SU-DHL-6 (cell line): ENCODE measurements around the gene CRISP2.
"Not testable (repeated sequence)": the region's sequence is repeated elsewhere in the genome, so short reads cannot be mapped to it uniquely, and the experiment has no call there.

Source experiments
- H2AFZ ChIP-seq: fragments of 200-600 bp; sonication (generic); 2 replicates; pipeline ENCODE4 v1.6.1; 2014; ENCODE audit warnings: low read depth, mild to moderate bottlenecking, moderate library complexity, mixed read lengths, antibody characterized with exemption, low read length; ENCODE audit not compliant: severe bottlenecking
- H3F3A ChIP-seq: fragments of 200-600 bp; shearing (Covaris generic); 2 replicates; pipeline ENCODE4 v1.6.0; 2016; ENCODE audit warnings: antibody characterized with exemption, mild to moderate bottlenecking; ENCODE audit not compliant: insufficient read depth
- H3K27ac ChIP-seq: fragments of 200-600 bp; sonication (generic); 2 replicates; pipeline ENCODE4 v1.5.1; 2016; ENCODE audit warnings: low read depth, mild to moderate bottlenecking, low read length, moderate library complexity, mixed read lengths
- H3K27me3 ChIP-seq: fragments of 200-600 bp; sonication (generic), shearing (Covaris generic); 2 replicates; pipeline ENCODE4 v1.6.0; 2014; ENCODE audit warnings: mild to moderate bottlenecking, low read length
- H3K36me3 ChIP-seq: fragments of 200-600 bp; sonication (generic); 2 replicates; pipeline ENCODE4 v1.6.1; 2014; ENCODE audit warnings: mild to moderate bottlenecking, low read length, mixed read lengths
- H3K4me2 ChIP-seq: fragments of 300-600, 200-600 bp; shearing (Covaris generic), sonication (generic); 2 replicates; pipeline ENCODE4 v1.6.0; 2014; ENCODE audit warnings: low read length, low read depth, mild to moderate bottlenecking; ENCODE audit not compliant: poor library complexity, severe bottlenecking
- H3K4me3 ChIP-seq: fragments of 200-600 bp; sonication (generic); 2 replicates; pipeline ENCODE4 v1.5.1; 2014; ENCODE audit warnings: antibody characterized with exemption, low read length, mild to moderate bottlenecking, mixed read lengths; ENCODE audit not compliant: insufficient read depth, poor library complexity, severe bottlenecking
- H3K79me2 ChIP-seq: fragments of 200-600 bp; sonication (generic); 2 replicates; pipeline ENCODE4 v1.6.1; 2014; ENCODE audit warnings: mild to moderate bottlenecking, low read length, moderate library complexity; ENCODE audit not compliant: insufficient read depth
- H3K9ac ChIP-seq: fragments of 200-600 bp; sonication (generic); 2 replicates; pipeline ENCODE4 v1.7.0; 2014; ENCODE audit warnings: mild to moderate bottlenecking, low read length
- H3K9me2 ChIP-seq: fragments of 200-600 bp; sonication (generic); replicated peaks from 2 replicates; pipeline ENCODE4 v1.6.1; 2014; ENCODE audit warnings: low read length; ENCODE audit not compliant: insufficient read depth
- H3K9me3 ChIP-seq: fragments of 200-600 bp; sonication (generic); 2 replicates; pipeline ENCODE4 v1.6.1; 2014; ENCODE audit warnings: low read length, mixed read lengths; ENCODE audit not compliant: insufficient read depth
- H4K20me1 ChIP-seq: fragments of 200-600 bp; sonication (generic); 2 replicates; pipeline ENCODE4 v1.6.1; 2014; ENCODE audit warnings: low read depth, mild to moderate bottlenecking, antibody characterized with exemption, low read length, moderate library complexity, mixed read lengths
- CTCF ChIP-seq: fragments of 200-600 bp; sonication (generic); IDR thresholded peaks from one replicate; pipeline ENCODE4 v1.5.1; 2017; ENCODE audit warnings: antibody characterized with exemption, mild to moderate bottlenecking, low read length, moderate library complexity; ENCODE audit not compliant: insufficient read depth, poor library complexity, severe bottlenecking
- EZH2phosphoT487 ChIP-seq: fragments of 200-600 bp; sonication (generic), shearing (Covaris generic); conservative IDR thresholded peaks from 2 replicates; pipeline ENCODE4 v1.6.1; 2018; ENCODE audit warnings: mild to moderate bottlenecking, antibody characterized with exemption, low read length, moderate library complexity, mixed read lengths

Gene CRISP2

GRCh38 chr6:49666930-49667757 lies 46.2 kb downstream of the CRISP2 start:
- H4K20me1 ChIP-seq, result no peaks in the 10 kb centered on the region
- no peaks in the 10 kb centered on the region for H3F3A ChIP-seq
- no peak overlapping the region for H3K27ac ChIP-seq
- no peaks in the 10 kb centered on the region for H3K9me3 ChIP-seq
- no peaks in the 10 kb centered on the region for H3K79me2 ChIP-seq
- no peak overlapping the region for H3K9ac ChIP-seq
- H3K4me3 ChIP-seq, result no peak overlapping the region
- H2AFZ ChIP-seq, result no peak overlapping the region
- no peaks in the 10 kb centered on the region; the same call in 1 of the 2 replicates for H3K27me3 ChIP-seq
- H3K9me2 ChIP-seq, result no peaks in the 10 kb centered on the region
- TF ChIP-seq EZH2phosphoT487 (no peak), CTCF (no peak)
- no peaks in the 10 kb centered on the region for H3K36me3 ChIP-seq
- H3K4me2 ChIP-seq, result no peak overlapping the region

GRCh38 chr6:49666480-49666879 lies 46.9 kb downstream of the CRISP2 start:
- Histone ChIP-seq H3K9me2 (no peaks in the 10 kb centered on the region), H3F3A (no peaks in the 10 kb centered on the region), H3K9ac (no peak overlapping the region), H4K20me1 (no peaks in the 10 kb centered on the region), H2AFZ (no peak overlapping the region), H3K4me2 (no peak overlapping the region), H3K9me3 (no peaks in the 10 kb centered on the region), H3K79me2 (no peaks in the 10 kb centered on the region), H3K4me3 (no peak overlapping the region), H3K27ac (no peak overlapping the region), H3K36me3 (no peaks in the 10 kb centered on the region), H3K27me3 (no peaks in the 10 kb centered on the region; the same call in 1 of the 2 replicates)
- no peak for TF ChIP-seq CTCF
- TF ChIP-seq EZH2phosphoT487, result no peak

- Histone ChIP-seq H3K36me3 (no peaks in the 10 kb centered on the region), H3K4me3 (no peak overlapping the region), H3K4me2 (no peak overlapping the region), H3F3A (no peaks in the 10 kb centered on the region), H3K79me2 (no peaks in the 10 kb centered on the region), H3K27ac (no peak overlapping the region), H3K9ac (no peak overlapping the region), H3K9me2 (no peaks in the 10 kb centered on the region), H3K9me3 (no peaks in the 10 kb centered on the region), H4K20me1 (no peaks in the 10 kb centered on the region), H2AFZ (no peak overlapping the region), H3K27me3 (no peaks in the 10 kb centered on the region; the same call in 1 of the 2 replicates)
- TF ChIP-seq EZH2phosphoT487, result no peak
- TF ChIP-seq CTCF, result no peak
Measured at GRCh38 chr6:49664817-49665216, 48.5 kb downstream of the CRISP2 start.

- not testable (repeated sequence) for H3F3A ChIP-seq, H3K9me2 ChIP-seq, H4K20me1 ChIP-seq, H3K4me2 ChIP-seq, H3K27ac ChIP-seq, H3K36me3 ChIP-seq, H3K79me2 ChIP-seq, H2AFZ ChIP-seq, H3K4me3 ChIP-seq, H3K9me3 ChIP-seq, H3K9ac ChIP-seq, H3K27me3 ChIP-seq
Measured at GRCh38 chr6:49664054-49664453, 49.3 kb downstream of the CRISP2 start.
